NCI-H1048 (cell line): Measurements from ENCODE around the gene FIBP.
"Not testable (repeated sequence)": the region's sequence is repeated elsewhere in the genome, so short reads cannot be mapped to it uniquely, and the experiment has no call there.

Experiments used
- DNase-seq: peaks from one replicate; lab custom pipeline; 2025; lab: John Stamatoyannopoulos, UW

FIBP gene

DNA sequence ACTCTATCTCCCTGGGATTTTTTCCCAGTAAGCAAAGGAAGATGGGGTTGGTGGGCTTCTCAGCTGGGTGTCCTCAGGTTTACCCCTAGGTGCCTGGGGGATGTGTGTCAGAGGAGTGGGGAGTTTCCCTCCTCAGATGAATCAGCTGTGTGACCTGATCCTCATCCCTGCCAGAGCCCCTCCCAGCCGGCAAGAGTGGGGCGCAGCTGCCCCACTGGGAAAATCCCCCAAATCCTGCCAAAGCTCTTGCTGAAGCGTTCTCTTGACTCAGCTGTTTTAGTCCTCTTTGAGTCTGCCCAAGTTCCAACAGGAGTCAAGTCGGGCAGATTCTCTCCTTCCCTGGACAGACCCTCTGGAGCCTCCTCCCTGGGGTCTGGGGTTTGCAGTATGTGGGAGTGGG, 24.6 kb upstream of the FIBP start:
- DNase-seq, result no peak

DNA sequence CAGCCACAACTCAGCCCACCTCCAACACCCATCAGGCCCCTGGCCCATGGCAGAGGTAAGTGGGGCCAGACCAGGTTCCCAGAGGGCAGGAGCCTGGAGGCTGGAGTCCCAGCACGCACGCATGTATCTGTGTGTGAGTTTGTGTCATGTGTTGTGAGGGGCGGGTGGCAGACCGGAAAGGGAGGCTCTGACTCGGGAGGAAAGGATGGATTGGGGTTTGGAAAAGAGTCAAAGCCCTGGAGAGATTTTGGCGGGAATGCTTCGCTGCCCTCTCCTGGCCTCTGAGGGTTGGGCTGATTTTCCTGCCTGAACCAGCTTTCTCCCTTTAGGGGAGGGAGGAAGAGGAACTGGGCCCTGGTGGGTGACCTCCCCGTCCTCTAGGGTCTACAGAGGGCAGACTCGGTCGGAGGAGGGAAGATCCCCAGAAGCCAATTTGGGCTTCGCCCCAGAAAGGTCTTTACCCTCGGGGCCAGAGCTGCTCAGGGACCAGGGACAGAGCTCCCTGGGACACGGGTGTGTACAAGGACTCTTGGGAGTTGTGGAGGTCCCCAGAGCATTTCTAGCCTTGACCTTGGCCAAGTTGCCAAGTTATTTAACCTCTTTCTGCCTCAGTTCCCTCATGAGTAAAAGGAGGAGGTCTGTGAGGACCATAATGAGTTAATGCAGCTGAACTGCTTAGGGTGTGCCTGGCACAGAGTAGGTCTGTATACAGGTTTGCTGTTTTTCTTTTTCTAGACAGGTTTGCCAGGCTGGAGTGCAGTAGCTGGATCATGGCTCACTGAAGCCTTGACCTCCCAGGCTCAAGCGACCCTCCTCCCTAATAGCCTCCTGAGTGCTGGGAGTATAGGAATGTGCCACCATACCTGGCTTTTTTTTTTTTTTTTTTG, 23.7 kb upstream of the FIBP start:
- DNase-seq, result no peak

DNA sequence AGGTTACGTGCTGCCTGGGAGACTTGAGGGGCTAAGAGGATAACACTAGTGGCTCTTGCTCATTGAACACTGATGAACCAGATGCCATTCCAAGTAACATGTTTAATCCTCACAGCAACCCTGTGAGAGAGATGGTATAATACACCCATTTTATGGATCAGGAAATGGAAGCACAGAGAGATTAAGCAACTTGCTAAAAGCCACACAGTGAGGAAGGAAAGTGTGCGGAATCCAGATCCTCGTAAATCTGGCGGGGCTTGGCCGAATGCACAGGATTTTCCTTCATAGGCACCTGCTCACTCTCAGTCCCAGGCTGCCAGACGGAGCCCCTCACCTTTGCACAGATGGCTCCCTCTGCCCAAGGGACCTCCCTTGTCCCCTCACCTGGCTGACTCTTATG, 19.6 kb upstream of the FIBP start:
- no peak for DNase-seq

DNA sequence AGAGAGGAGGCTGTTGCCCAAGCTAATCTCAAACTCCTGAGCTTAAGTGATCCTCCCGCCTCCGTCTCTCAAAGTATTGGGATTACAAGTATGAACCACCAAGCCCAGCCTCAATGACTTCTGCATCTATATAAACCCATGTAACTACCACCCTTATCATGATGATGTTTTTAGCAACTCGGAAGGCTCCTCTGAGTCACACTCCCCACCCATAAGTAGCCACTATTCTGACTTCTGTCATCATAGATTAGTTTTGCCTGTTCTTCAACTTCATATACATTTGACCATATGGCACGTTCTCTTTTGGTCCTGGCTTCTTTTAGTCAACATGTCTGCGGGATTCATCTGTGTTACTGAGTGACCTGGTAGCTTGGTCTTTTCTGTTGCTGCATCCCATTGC, 18.3 kb upstream of the FIBP start:
- DNase-seq, result no peak

DNA sequence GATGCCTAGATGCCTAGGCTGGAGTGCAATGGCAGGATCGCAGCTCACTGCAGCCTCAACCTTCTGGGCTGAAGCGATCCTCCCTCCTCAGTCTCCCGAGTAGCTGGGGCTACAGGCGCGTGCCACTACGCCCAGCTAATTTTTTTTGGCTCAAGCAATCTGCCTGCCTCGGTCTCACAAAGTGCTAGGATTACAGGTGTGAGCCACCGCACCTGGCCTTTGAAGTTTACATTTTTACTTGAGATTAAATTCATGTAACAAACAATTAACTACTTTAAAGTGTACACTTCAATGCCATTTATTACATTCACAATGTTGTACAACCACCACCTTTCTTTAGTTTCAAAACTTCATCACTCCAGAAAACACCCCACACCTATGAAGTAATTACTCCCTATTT, 15.4 kb upstream of the FIBP start:
- no peak for DNase-seq

DNA sequence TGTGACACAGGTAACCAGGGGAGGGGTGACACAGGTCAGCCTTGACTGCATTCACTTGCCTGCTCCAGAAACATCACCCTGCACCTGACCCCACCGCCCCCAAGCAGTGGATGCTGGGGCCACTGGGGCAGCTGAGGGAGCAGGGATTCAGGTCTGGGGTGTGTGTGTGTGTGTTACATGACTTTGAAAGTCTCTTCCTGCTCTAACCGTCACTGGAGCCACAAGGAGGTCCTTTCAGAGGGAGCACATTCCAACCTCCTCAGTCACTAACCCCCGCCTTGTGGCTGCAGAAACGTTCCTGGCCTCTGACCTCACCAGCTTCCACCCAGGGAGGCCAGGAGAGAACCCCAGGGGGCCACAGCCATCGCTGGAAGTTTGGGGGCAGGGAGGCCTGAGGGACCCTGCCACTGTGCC, 14.8 kb upstream of the FIBP start:
- no peak for DNase-seq

DNA sequence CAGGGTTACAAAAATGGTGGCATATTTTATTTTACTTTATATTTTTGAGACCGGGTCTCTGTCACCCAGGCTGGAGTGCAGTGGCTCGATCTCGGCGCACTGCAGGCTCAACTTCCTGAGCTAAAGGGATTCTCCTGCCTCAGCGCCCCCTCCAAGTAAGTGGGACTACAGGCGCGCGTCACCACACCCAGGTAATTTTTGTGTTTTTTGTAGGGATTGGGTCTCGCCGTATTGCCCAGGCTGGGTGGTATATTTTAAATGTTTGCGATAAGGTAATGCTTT, 12.6 kb upstream of the FIBP start:
- DNase-seq, result no peak

DNA sequence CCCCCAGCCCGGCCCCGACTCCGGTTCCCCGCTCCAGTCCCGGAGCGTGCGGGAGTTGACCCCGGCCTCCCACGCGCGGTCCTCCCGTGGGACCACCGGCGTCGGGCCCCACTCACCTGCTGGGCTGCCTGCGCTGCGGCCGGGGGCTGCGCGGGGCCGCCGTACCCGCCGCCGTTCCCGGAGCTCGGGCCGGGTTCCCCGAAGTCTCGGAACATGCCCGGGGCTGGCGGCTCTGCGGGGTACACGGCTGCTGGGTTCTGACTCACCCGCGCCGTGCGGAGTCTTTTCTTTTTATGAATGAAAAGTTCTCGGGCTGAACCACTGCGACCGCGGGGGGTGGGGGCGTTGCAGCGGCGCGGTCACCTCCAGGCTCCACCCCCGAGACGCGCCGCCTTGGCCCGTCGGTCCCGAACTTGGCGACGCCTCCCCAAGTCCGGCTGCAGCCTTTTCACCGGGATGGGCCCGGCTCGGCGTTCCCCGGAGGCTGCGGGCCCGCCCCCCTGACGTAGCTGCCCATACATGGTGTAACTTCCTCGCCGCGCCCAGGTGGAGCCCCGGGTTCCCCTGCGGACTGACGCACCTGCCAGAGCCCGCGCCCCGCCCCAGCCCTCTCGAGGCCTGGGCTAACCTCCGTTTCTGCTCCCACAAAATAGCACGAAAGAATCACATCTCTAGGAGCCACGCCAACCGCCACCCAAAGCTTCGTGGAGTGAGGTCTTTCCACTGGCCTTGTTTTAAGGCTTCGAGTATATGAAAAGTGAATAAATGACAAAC, 12.0 kb upstream of the FIBP start, which contains the start of gene FOSL1:
Gene FOSL1, minus strand, starts transcription at position 264 of the 774 bp plus-strand sequence. Its CDS starts 49 bp downstream, at position 215.
- peak; percentile 72 for DNase-seq

DNA sequence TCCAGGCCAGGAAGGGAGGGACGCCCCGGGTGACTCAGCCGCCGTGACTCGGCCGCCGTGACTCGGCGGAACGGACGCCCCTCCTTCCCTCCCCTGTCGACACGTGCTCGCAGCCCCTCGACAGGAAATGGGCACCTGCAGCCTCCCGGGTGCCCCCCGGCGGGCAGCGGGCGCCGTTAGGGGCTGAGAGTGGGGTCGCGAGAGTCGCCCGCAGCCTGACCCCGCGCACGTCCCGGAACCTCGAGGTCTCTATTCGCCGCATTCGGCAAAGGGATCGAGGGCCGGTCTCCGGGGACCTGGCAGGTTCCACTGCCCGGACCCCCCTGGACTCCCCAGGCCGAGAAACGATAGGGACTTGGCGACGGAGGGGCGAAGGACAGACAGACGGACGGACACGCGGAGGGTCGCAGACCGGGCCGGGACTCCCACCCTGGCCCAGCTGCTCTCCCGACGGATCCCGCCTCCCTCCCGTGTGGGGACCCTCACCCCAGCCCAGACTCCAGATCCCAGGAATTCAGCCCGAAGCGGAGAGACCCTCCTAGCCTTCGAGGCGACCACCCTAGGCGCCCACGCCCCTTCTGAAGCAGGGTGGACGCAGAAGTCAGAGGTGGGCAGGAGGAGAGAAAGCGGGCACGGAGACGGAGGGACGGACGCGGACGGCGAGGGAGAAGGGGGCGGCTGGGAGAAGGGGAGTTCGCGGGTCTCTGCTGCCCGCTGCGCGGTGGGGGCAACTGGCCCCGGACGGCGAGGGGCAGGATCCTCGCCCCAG, 11.3 kb upstream of the FIBP start:
- no peak for DNase-seq

DNA sequence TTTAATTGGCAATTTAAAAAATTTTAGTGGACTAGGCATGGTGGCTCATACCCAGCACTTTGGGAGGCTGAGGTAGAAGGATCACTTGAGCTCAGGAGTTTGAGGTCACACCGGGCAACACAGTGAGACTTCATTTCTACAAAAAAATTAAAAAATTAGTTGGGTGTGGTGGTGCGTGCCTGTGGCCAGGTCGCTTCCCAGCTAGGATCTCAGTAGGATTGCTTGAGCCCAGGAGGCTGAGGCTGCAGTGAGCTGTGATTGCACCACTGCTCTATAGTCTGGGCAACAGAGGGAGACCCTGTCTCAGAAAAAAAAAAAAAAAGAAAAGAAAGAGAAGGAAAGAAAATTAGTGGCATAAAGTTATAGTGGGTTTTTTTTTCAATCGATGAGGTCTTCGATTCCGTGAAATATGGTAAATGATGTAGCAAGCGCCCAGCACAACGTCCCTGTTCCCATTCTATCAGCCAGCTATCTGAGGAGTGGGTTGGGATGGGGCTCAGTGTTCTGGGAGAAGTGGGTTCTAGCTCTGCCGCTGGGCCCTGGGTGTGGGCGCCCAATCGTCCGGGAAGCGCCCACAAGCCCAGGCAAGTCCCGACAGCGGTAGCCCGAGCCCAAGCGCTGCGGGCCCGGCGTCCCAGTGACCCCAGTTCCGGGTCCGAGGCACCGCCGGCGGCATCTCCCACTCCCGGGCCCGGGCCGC, 10.5 kb upstream of the FIBP start:
- DNase-seq, result no peak

DNA sequence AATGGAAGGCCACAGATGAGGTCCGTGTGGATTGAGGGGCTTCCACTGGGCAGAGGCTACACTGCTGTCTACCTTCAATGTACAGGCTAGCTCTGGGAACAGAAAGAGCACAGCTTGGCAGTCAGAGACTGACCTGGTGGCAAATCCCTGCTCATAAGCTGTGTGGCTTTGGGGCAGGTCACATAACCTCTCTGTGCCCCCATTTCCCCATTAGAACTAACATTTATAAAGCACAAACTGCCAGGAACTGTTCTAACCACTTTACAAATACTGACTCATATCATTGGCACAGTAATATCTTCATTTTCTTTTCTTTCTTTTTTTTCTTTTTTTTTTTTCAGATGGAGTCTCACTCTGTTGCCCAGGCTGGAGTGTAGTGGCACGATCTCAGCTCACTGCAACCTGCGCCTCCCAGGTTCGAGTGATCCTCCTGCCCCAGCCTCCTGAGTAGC, 8.8 kb upstream of the FIBP start:
- no peak for DNase-seq

DNA sequence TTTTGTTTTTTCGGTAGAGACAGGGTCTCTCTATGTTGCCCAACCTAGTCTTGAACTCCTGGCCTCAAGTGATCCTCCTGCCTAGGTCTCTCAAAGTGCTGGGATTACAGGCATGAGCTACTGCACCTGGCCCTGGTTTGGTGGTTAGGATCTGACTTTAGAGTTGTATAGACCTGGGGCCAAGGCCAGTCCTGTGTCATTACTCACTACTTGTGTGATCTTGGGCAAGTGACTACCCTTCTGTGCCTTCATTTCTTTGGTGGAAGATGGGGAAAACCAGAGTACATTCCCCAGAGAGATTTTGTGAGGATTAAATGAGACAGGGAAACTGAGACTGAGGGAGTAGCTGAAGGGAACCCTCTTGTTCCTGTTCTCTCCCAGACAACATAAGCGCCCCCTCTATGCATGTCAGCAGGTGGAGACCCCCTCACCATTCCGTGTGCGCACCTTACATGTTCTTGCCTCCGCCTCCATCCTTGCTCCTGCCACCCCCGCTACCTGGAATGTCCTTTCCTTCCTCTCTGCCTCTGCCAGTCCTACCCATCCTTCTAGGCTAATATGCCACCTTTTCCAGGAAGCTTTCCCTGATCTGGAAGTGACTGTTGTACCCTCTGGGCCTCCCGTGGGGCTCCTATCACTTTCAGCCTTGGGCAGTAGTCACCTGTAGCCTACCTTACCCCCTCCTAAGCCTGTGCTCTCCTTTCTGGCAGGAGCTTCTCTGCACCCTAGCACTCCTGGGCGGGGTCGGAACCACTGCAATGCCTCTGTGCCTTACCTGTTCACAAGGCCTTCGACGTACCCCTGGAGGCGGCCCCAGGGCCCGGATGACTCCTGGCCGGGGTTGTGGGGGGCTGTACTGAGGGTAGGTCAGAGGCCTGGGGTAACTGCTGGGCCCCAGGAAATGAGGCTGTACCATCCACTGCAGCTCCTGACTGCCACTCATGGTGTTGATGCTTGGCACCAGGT, 8.0 kb upstream of the FIBP start:
- no peak for DNase-seq

DNA sequence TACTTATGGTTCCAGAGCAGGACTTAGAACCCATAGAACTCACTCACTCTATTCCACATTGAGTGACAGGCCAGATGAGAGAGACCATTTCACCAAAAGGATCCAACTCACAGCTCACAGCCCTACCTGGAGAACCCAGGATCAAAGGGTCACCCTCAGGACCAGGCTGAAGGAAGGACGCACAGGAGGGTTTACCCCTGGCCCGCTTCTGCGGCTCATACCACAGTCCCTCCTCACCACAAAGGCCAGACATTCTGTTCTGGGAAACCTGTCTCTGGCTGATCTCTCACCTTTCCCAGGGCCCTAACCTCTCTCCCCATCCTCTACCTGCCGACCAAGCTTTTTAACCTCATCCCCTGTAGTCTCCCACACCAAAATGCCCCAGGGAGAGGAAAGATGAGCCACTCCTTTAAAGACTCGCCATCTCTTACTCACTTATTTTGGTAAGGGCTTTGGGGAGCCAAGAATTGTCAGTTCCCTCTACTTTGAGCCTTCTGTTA, 7.3 kb upstream of the FIBP start:
- no peak for DNase-seq

DNA sequence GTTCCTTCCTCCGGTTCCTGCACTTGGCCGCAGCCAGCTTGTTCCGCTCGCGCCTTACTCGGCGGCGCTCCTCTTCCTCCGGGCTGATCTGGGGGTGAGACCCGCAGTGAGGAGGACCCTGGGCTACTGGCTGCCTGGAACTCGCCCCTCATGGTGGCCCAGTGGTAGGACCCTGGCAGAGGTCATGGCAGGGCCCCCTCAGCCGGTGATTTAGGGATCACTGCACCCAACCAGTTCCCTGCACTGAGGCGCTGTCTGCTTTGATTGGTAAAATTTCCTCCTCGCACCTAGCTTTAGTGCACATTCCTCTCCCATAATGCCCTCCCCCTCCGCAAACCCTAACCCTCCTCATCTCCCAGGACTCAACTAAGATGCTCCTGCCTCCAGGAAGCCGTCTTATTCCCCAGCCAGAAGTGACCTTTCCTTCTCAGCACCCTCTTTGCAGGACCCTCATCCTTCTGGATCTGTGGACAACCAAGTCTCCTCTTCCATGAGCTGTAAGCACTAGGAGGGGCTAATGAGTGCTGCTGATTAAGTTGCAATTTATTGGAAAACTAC, 5.8 kb upstream of the FIBP start:
- DNase-seq, result no peak

DNA sequence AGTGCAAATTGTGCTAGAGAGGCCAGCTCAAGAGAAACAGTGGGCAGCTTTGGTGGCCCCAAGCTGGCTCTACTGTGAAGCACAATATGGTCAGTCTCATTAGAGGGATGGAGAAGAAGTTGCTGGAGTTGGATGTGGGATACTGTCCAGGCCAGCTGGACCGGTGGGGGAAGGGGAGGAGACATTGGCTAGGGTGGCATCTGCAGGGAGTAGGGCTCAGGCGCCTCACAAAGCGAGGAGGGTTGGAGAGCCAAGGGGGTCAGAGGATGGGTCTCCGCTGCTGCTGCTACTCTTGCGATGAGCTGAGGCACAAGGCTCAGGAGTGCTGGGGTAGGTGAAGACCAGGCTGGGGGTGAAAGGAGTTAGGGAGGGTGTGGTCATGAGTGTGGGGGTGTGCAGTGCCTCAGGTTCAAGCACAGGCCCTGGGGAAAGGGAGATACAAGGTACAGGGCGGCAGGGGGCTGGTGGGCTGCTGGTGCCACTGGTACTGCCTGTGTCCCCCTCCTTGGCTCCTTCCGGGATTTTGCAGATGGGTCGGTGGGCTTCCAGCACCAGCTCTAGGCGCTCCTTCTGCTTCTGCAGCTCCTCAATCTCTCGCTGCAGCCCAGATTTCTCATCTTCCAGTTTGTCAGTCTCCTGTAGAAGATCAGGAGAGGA, 4.5 kb upstream of the FIBP start:
- no peak for DNase-seq

DNA sequence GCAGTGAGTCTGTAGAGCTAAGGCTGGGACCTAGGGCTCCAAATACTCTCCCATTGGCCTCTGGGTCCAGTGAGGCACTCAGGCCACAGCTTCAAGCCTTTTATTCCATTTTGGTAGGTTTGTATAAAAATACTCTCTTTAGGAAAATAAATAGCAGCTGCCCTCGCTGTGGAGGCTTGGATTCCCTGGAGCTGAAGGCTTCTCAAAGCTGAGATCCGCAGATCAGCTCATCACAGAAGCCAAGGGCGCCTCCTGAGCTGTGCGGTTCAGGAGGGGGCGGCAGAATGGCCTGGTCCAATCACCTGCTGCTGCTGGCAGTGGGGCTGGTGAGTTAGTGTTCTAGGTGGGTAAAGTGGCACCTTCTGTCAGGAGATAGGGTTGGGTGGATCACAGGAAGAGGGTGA, 3.9 kb upstream of the FIBP start:
- DNase-seq, result not testable (repeated sequence)

DNA sequence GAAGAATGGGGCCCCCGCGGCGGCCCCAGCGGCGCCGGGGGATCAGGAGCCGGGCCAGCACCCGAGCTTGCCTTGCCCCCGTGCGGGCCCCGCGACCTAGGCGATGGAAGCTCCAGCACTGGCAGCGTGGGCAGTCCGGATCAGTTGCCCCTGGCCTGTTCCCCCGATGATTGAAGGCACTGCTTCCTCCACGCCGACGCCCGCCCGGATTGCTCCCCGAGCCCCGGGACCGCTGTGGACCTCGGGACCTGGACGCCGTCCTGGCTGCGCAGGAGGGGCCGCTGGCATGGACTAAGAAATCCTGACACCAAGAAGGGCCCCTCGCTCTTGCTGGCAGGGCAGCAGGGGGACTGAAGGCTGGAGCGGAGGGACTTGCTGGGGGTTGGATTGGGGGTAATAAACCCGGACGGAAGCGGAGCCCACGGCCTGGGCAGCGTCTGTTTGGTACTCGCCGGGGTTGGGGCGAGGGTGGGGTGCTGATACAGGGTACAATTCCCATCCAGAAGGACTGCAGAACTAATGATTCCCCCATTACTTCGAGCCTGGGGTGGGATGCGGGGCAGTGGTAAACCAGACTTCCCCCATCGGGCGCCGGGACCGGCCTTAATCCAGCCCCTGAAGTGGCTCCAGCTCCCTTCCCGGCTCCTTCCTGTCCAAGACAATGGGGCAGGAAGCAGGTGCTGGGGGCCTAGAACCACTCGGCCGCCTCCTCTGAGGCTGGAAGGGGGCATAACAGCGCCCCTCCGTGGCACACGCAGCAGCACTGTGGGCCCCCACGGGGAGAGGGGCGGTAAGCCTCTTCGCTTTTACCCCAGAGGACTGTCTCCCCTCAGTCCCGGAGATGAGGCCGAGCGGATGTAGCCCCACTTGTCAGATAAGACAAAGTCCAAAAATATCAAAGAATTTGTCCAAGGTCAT, 3.2 kb upstream of the FIBP start:
- no peak for DNase-seq
